ENCODE measurements around the gene RNU7-1. TPM values are rescaled to one million over a fixed set of nuclear protein-coding genes. Genes with fewer than 3 reads are reported as not detected.

The RNU7-1 gene
- total RNA-seq, 1 experiment from 2014 or later, result not detected

DNA sequence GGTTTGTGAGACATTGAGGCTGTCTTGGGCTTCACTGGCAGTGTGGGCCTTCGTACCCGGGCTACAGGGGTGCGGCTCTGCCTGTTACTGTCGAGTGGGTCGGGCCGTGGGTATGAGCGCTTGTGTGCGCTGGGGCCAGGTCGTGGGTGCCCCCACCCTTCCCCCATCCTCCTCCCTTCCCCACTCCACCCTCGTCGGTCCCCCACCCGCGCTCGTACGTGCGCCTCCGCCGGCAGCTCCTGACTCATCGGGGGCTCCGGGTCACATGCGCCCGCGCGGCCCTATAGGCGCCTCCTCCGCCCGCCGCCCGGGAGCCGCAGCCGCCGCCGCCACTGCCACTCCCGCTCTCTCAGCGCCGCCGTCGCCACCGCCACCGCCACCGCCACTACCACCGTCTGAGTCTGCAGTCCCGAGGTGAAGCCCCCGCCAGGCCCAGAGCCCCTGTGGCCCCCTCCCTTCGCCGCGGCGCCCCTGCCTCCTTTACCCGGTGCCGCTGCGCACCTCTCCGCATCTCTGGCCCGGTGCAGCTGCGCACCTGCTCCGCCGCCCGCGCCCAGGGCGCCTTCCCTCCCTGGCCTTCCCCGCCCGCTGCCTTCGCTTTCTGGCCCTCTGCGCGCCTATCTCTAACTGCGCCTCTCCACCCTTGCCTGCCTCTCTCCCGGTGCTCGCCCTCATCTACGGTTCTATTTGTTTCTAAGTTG is 29.2 kb upstream of the RNU7-1 start, which contains the start of gene ENO2:
TSS of gene ENO2 (plus strand) at position 335 of the 701 bp plus-strand sequence. CDS start 1,253 bp downstream, outside the sequence.
- BruUV-seq (replicated peaks), result no TSS peak

DNA sequence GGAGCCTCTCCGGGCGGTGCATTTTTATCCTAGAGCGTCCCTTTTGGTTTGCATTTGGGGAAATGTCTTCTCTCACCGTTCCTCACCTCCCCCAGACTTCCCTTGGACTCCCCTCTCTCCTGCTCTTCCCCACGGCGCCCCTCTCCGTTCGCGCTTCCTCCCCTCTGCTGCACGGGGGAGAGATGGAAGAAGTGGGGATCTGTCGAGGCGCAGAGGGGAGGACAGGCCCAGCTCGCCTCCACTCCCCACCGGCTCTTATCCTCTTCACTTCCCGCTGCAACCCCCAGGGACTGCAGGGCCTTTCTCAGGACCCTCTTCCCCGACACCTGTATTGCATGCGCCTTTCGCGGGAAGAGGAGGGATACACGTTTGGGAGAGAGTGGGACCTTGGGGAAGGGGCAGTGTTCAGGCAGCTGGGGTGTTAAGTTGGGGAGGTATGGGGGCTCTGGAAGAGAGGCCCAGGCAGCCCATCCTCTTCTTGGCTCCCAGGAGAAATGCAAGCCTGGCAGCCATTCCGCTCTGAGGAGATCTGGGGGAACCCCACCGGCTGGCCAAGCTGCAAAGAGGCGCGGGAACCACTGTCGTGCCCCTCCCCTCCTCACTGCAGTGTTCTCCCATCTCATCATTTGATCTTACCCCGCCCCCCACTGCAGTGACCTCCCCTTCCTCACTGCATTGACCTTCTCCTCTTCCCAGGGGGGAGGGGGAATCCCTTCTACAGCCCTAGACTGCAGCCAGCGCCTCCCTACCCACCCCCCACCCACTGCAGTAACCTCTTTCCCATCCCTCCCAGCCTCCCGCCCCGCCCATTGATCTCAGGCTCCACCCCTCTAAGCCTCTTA is 28.4 kb upstream of the RNU7-1 start:
- Mint-ChIP-seq H3K4me3 (ENCODE audit: low read depth, unreplicated experiment) (peak overlapping the region; percentile 83), H3K36me3 (ENCODE audit: insufficient read depth, unreplicated experiment) (peaks cover 28% of the 10 kb centered on the region), H3K4me1 (ENCODE audit: low read depth, unreplicated experiment) (no peaks in the 10 kb centered on the region), H3K9me3 (ENCODE audit: low read depth, unreplicated experiment) (no peaks in the 10 kb centered on the region), H3K27ac (ENCODE audit: unreplicated experiment) (peak overlapping the region; percentile 9), H3K27me3 (ENCODE audit: unreplicated experiment) (peaks cover 32% of the 10 kb centered on the region)
- TF ChIP-seq, protein P1, sequence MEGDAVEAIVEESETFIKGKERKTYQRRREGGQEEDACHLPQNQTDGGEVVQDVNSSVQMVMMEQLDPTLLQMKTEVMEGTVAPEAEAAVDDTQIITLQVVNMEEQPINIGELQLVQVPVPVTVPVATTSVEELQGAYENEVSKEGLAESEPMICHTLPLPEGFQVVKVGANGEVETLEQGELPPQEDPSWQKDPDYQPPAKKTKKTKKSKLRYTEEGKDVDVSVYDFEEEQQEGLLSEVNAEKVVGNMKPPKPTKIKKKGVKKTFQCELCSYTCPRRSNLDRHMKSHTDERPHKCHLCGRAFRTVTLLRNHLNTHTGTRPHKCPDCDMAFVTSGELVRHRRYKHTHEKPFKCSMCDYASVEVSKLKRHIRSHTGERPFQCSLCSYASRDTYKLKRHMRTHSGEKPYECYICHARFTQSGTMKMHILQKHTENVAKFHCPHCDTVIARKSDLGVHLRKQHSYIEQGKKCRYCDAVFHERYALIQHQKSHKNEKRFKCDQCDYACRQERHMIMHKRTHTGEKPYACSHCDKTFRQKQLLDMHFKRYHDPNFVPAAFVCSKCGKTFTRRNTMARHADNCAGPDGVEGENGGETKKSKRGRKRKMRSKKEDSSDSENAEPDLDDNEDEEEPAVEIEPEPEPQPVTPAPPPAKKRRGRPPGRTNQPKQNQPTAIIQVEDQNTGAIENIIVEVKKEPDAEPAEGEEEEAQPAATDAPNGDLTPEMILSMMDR (IDR thresholded peaks at IDR 0.05; ENCODE audit: unreplicated experiment), result no peak
- BruUV-seq (replicated peaks), result no TSS peak
- CTCF ChIA-PET, result interaction anchor here (1.3 kb wide), 1 partner anchor 46 kb away, joined by 3 read pairs; no protein-coding TSS in a partner anchor
- intact Hi-C loops (cut with micrococcal nuclease; ENCODE audit: unreplicated experiment), result no loop called here
- DNase-seq, result no peak

More for the DNA sequence above, 29.2 kb upstream of the RNU7-1 start, which contains the start of gene ENO2:
- TF ChIP-seq, protein P1 (IDR thresholded peaks at IDR 0.05; ENCODE audit: unreplicated experiment), result no peak
- H3K4me3 Mint-ChIP-seq (ENCODE audit: low read depth, unreplicated experiment), result peak within 1 kb of the TSS; percentile 83
- CTCF ChIA-PET, result interaction anchor here (0.8 to 1.3 kb wide), 3 partner anchors 11 to 104 kb away, joined by 3 to 5 read pairs (median 3); partner anchors contain the start of gene LPCAT3
- peaks cover 23% of the 10 kb centered on the region for H3K36me3 Mint-ChIP-seq (ENCODE audit: insufficient read depth, unreplicated experiment)
- no peaks in the 10 kb centered on the region for H3K9me3 Mint-ChIP-seq (ENCODE audit: low read depth, unreplicated experiment)
- intact Hi-C loops (cut with micrococcal nuclease; ENCODE audit: unreplicated experiment), result no loop called here
- DNase-seq, result peak; percentile 71
- no peaks in the 10 kb centered on the region for H3K4me1 Mint-ChIP-seq (ENCODE audit: low read depth, unreplicated experiment)
- peak within 1 kb of the TSS; percentile 63 for H3K27ac Mint-ChIP-seq (ENCODE audit: unreplicated experiment)
- peaks cover 32% of the 10 kb centered on the region for H3K27me3 Mint-ChIP-seq (ENCODE audit: unreplicated experiment)

DNA sequence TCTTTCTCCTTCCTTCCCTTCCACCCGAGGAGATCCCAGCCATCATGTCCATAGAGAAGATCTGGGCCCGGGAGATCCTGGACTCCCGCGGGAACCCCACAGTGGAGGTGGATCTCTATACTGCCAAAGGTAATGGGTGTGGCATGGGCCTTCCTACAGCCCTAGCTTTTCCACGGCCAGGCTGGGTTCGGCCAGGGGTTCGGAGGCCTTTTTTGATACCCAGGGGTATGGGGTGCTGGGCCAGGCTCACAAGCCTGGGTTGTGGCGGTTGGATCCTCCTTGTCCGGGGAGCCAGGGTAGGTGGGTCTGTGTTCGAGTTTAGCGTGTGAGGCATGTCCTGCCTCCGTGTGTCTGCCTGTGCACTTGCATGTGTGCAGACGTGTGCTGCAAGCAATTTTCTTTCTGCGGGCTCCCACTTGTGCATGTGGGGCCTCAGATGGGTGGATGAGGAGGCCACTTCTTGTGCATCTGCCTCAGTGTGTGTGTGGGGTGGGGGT is 27.8 kb upstream of the RNU7-1 start:
- Mint-ChIP-seq H3K36me3 (ENCODE audit: insufficient read depth, unreplicated experiment) (peaks cover 28% of the 10 kb centered on the region), H3K9me3 (ENCODE audit: low read depth, unreplicated experiment) (no peaks in the 10 kb centered on the region), H3K27ac (ENCODE audit: unreplicated experiment) (no peak overlapping the region), H3K4me1 (ENCODE audit: low read depth, unreplicated experiment) (no peaks in the 10 kb centered on the region), H3K27me3 (ENCODE audit: unreplicated experiment) (peaks cover 32% of the 10 kb centered on the region), H3K4me3 (ENCODE audit: low read depth, unreplicated experiment) (peak overlapping the region; percentile 83)
- no TSS peak for BruUV-seq (replicated peaks)
- no peak for DNase-seq
- CTCF ChIA-PET, result interaction anchor here (0.7 kb wide), 1 partner anchor 10 kb away, joined by 3 read pairs; no protein-coding TSS in a partner anchor
- TF ChIP-seq, protein P1 (IDR thresholded peaks at IDR 0.05; ENCODE audit: unreplicated experiment), result no peak
- intact Hi-C loops (cut with micrococcal nuclease; ENCODE audit: unreplicated experiment), result no loop called here

DNA sequence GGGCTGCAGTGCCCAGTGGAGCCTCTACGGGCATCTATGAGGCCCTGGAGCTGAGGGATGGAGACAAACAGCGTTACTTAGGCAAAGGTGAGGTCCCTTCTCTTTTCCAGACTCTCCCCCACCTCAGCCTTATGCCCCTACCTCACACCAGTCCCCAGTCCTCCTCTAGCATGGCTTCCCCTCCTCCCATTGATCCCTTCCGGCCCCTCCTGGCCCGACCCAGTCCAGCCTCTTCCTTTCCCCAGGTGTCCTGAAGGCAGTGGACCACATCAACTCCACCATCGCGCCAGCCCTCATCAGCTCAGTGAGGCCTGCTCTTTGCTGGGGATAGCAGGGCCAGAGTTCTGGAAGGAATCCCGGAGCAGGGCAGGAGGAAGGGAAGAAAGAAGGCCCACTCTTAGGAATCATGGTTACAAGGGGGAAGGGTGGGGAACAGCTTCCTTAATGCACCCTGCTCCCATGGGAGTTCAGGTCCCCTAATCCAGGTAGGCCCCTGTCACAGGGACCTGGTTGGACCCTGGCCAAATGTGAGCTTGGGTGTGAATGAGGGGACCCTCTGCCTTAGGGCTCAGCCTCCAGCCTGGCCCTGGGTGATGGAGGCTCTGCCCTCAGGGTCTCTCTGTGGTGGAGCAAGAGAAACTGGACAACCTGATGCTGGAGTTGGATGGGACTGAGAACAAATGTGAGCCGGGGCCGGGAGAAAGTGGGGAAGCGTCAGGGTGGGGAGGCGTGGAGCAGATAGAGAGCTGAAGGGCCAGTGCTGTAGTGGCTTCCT is 27.0 kb upstream of the RNU7-1 start:
- Mint-ChIP-seq H3K4me1 (ENCODE audit: low read depth, unreplicated experiment) (no peaks in the 10 kb centered on the region), H3K4me3 (ENCODE audit: low read depth, unreplicated experiment) (no peak overlapping the region), H3K27me3 (ENCODE audit: unreplicated experiment) (peaks cover 32% of the 10 kb centered on the region), H3K36me3 (ENCODE audit: insufficient read depth, unreplicated experiment) (peaks cover 28% of the 10 kb centered on the region), H3K9me3 (ENCODE audit: low read depth, unreplicated experiment) (no peaks in the 10 kb centered on the region), H3K27ac (ENCODE audit: unreplicated experiment) (no peak overlapping the region)
- TF ChIP-seq, protein P1 (IDR thresholded peaks at IDR 0.05; ENCODE audit: unreplicated experiment), result no peak
- intact Hi-C loops (cut with micrococcal nuclease; ENCODE audit: unreplicated experiment), result no loop called here
- no TSS peak for BruUV-seq (replicated peaks)
- DNase-seq, result no peak
- CTCF ChIA-PET, result interaction anchor here (0.7 kb wide), 1 partner anchor 9 kb away, joined by 3 read pairs; no protein-coding TSS in a partner anchor

Measured in Calu3 (cell line).